Keratinocyte (primary cell): Measurements from ENCODE around the gene GLRX3. TPM values are rescaled to one million over a fixed set of nuclear protein-coding genes. Genes with fewer than 3 reads are reported as not detected.

Source experiments
- DNase-seq: peaks from one replicate; pipeline ENCODE4 v3.0.0-alpha.2; 2011; ENCODE audit warnings: low read depth, missing footprints, low spot score
- FAIRE-seq: peaks from 2 replicates; lab custom pipeline; 2011; peaks lifted over from hg19 to GRCh38; lab: Jason Lieb, UNC
- H2AFZ ChIP-seq: 2 replicates; pipeline ENCODE4 v1.6.0; 2012; ENCODE audit warnings: low read length, control low read depth, inconsistent platforms; ENCODE audit not compliant: control insufficient read depth
- H3K27ac ChIP-seq: 2 replicates; pipeline ENCODE4 v1.5.1; 2011; ENCODE audit warnings: low read length; ENCODE audit not compliant: control insufficient read depth, insufficient read depth
- H3K27me3 ChIP-seq: 3 replicates; pipeline ENCODE4 v1.6.0; 2011; ENCODE audit warnings: low read length; ENCODE audit not compliant: control insufficient read depth, insufficient read depth; ENCODE audit errors: extremely low read depth
- H3K36me3 ChIP-seq, 2 experiments: 2 replicates in 1 of 2; 3 replicates in 1 of 2; pipeline ENCODE4 v1.5.1; 2011; ENCODE audit warnings: low read length in 2 of 2, mild to moderate bottlenecking in 1 of 2; ENCODE audit not compliant: control insufficient read depth in 2 of 2, insufficient read depth in 2 of 2; ENCODE audit errors: extremely low read depth in 1 of 2
- H3K4me1 ChIP-seq: 3 replicates; pipeline ENCODE4 v1.5.1; 2011; ENCODE audit warnings: low read length; ENCODE audit not compliant: control insufficient read depth, insufficient read depth; ENCODE audit errors: extremely low read depth
- H3K4me2 ChIP-seq: 3 replicates; pipeline ENCODE4 v1.6.0; 2011; ENCODE audit warnings: low read depth, low read length; ENCODE audit not compliant: control insufficient read depth, insufficient read depth; ENCODE audit errors: extremely low read depth
- H3K4me3 ChIP-seq, 3 experiments: fragments of 200-600 bp in 1 of 3; sonication (generic) in 1 of 3; 2 replicates in 2 of 3; 3 replicates in 1 of 3; pipeline ENCODE4 v1.5.1; 2011 to 2016; ENCODE audit warnings: low read length in 3 of 3, mild to moderate bottlenecking in 3 of 3, control low read depth in 2 of 3, inconsistent platforms in 1 of 3, low read depth in 1 of 3, mixed read lengths in 1 of 3, mixed run types in 1 of 3, moderate library complexity in 1 of 3; ENCODE audit not compliant: control insufficient read depth in 2 of 3, insufficient read depth in 2 of 3; ENCODE audit errors: extremely low read depth in 1 of 3
- H3K79me2 ChIP-seq: 2 replicates; pipeline ENCODE4 v1.6.0; 2012; ENCODE audit warnings: low read length; ENCODE audit not compliant: control insufficient read depth, insufficient read depth
- H3K9ac ChIP-seq: 3 replicates; pipeline ENCODE4 v1.6.0; 2011; ENCODE audit warnings: low read length; ENCODE audit not compliant: control insufficient read depth, insufficient read depth; ENCODE audit errors: extremely low read depth
- H3K9me1 ChIP-seq: 3 replicates; pipeline ENCODE4 v1.6.0; 2011; ENCODE audit warnings: low read length; ENCODE audit not compliant: control insufficient read depth, insufficient read depth; ENCODE audit errors: extremely low read depth
- H3K9me3 ChIP-seq: 2 replicates; pipeline ENCODE4 v1.5.1; 2012; ENCODE audit warnings: low read depth, low read length; ENCODE audit not compliant: control insufficient read depth
- H4K20me1 ChIP-seq: 3 replicates; pipeline ENCODE4 v1.6.0; 2011; ENCODE audit warnings: low read length; ENCODE audit not compliant: control insufficient read depth, insufficient read depth; ENCODE audit errors: extremely low read depth
- CTCF ChIP-seq, 3 experiments: IDR thresholded peaks in 1 of 3; conservative IDR thresholded peaks in 1 of 3; optimal IDR thresholded peaks in 1 of 3; 2 replicates in 2 of 3; 3 replicates in 1 of 3; pipeline versions ENCODE3 to v1.5.1; 2011; ENCODE audit warnings: low read length in 3 of 3, mild to moderate bottlenecking in 3 of 3, moderate library complexity in 2 of 3, control low read depth in 1 of 3, inconsistent platforms in 1 of 3; ENCODE audit not compliant: insufficient read depth in 2 of 3; ENCODE audit errors: extremely low read depth in 1 of 3
- EZH2 ChIP-seq: IDR thresholded peaks from one replicate; pipeline ENCODE4 v1.6.1; 2012; ENCODE audit warnings: inconsistent platforms, mild to moderate bottlenecking, low read length, moderate library complexity
- dilution Hi-C: fragments of 300-500 bp; cut with MboI; formaldehyde crosslinking; loops from one replicate; pipeline ENCODE4 v1.7.0; 2020; ENCODE audit warnings: low sequenced_read_pairs; ENCODE audit not compliant: extremely low pct_ligation_motif_present
- polyA plus RNA-seq, 5 experiments: library from polyadenylated mRNA; depleted of rRNA in 3 of 5; stranded (reverse) in 3 of 5; stranded (forward) in 1 of 5; unstranded in 1 of 5; fragments of >200 nt; gene quantifications; 1 replicate in 1 of 5; 2 replicates in 3 of 5; 3 replicates in 1 of 5; pipeline versions ENCODE4 v1.2.1 to v1.2.3, GENCODE V29; 2011 to 2012; ENCODE audit warnings: missing spikeins in 2 of 5, low read depth in 1 of 5, low replicate concordance in 1 of 5

Gene GLRX3
- polyA plus RNA-seq, 1 donor (not counting 4 experiments of a cell fraction or from before 2014, with no cell fraction given) = 215 TPM

- Histone ChIP-seq H3K9me1 (no peaks in the 10 kb centered on the region), H3K4me3 (no peak overlapping the region), H3K9me3 (peaks cover 2% of the 10 kb centered on the region), H2AFZ (no peak overlapping the region), H4K20me1 (no peaks in the 10 kb centered on the region), H3K27ac (no peak overlapping the region), H3K79me2 (no peaks in the 10 kb centered on the region), H3K4me2 (no peak overlapping the region), H3K4me1 (no peaks in the 10 kb centered on the region), H3K9ac (no peak overlapping the region), H3K36me3 (no peaks in the 10 kb centered on the region), H3K27me3 (no peaks in the 10 kb centered on the region)
- no peak for TF ChIP-seq CTCF (optimal IDR thresholded peaks at IDR 0.05 in 1 of 3, IDR thresholded peaks at IDR 0.05 in 1 of 3, conservative IDR thresholded peaks at IDR 0.05 in 1 of 3; ENCODE audit: extremely low read depth in 1 of 3, insufficient read depth in 2 of 3, low read length in 3 of 3)
- no peak for TF ChIP-seq EZH2
- DNase-seq (no peak), FAIRE-seq (no peak)
- dilution Hi-C loops = no loop called here
Measured at GRCh38 chr10:130213286-130214080, 77.3 kb downstream of the GLRX3 start.

GRCh38 chr10:130214431-130214830, 78.2 kb downstream of the GLRX3 start:
- no peak for TF ChIP-seq CTCF (optimal IDR thresholded peaks at IDR 0.05 in 1 of 3, IDR thresholded peaks at IDR 0.05 in 1 of 3, conservative IDR thresholded peaks at IDR 0.05 in 1 of 3; ENCODE audit: extremely low read depth in 1 of 3, insufficient read depth in 2 of 3, low read length in 3 of 3)
- no peak for TF ChIP-seq EZH2

More at GRCh38 chr10:130214431-130214830, 78.2 kb downstream of the GLRX3 start:
- dilution Hi-C loops = no loop called here
- H3K27me3 ChIP-seq = no peaks in the 10 kb centered on the region
- H3K9ac ChIP-seq = no peak overlapping the region
- no peaks in the 10 kb centered on the region for H3K79me2 ChIP-seq
- H3K9me3 ChIP-seq = peaks cover 4% of the 10 kb centered on the region
- no peak for DNase-seq
- H3K9me1 ChIP-seq = no peaks in the 10 kb centered on the region
- no peak overlapping the region for H3K4me3 ChIP-seq
- H2AFZ ChIP-seq = no peak overlapping the region
- H4K20me1 ChIP-seq = no peaks in the 10 kb centered on the region
- H3K4me2 ChIP-seq = no peak overlapping the region
- FAIRE-seq = no peak
- H3K36me3 ChIP-seq = peaks cover 0 to 5% of the 10 kb centered on the region in 2 experiments
- no peak overlapping the region for H3K27ac ChIP-seq
- no peaks in the 10 kb centered on the region for H3K4me1 ChIP-seq
